CD4-positive, alpha-beta T cell (primary cell): ENCODE data around the gene CTDSP2. TPM values are rescaled to one million over a fixed set of nuclear protein-coding genes. Genes with fewer than 3 reads are reported as not detected.
A peak's percentile ranks its signal among the peaks of the same experiment; 100 is the strongest.

ENCODE experiments used
- ATAC-seq: fragments of 200-7000 bp; cut with Tn5 transposase; one replicate; pipeline ENCODE4 v1.10.0; 2022; ENCODE audit warnings: mild to moderate bottlenecking; ENCODE audit not compliant: poor library complexity
- CTCF ChIA-PET: fragments of 350-600 bp; sonication (Branson Sonifier 250); formaldehyde crosslinking; loops from one replicate; lab custom pipeline; 2021; ENCODE audit warnings: antibody characterized with exemption, inconsistent platforms; lab: Charles Lee
- POLR2A ChIA-PET: fragments of 350-600 bp; sonication (Branson Sonifier 250); formaldehyde crosslinking; loops from one replicate; lab custom pipeline; 2021; ENCODE audit warnings: antibody characterized with exemption, inconsistent platforms; lab: Charles Lee
- DNase-seq, 14 experiments: peaks; one replicate each; pipeline ENCODE4 v3.0.0-alpha.2; 2013 to 2020; ENCODE audit warnings: mixed read lengths in 2 of 14
- H3K27ac ChIP-seq, 2 donors: one replicate each; pipeline versions ENCODE4 v1.5.1 to v1.7.0; 2013; ENCODE audit warnings: low read length in 2 of 2, low read depth in 1 of 2, mild to moderate bottlenecking in 1 of 2
- H3K27me3 ChIP-seq, 2 experiments: 1 replicate in 1 of 2; 2 replicates in 1 of 2; pipeline versions ENCODE4 v1.6.1 to v1.7.0; 2013; ENCODE audit warnings: low read length in 2 of 2, control low read depth in 1 of 2, mild to moderate bottlenecking in 1 of 2, moderate library complexity in 1 of 2; ENCODE audit not compliant: insufficient read depth in 2 of 2, control insufficient read depth in 1 of 2
- H3K36me3 ChIP-seq: one replicate; pipeline ENCODE4 v1.6.1; 2013; ENCODE audit warnings: low read length, control low read depth; ENCODE audit not compliant: insufficient read depth
- H3K4me1 ChIP-seq: one replicate; pipeline ENCODE4 v1.6.1; 2013; ENCODE audit warnings: low read length, control low read depth; ENCODE audit not compliant: insufficient read depth
- H3K4me3 ChIP-seq: one replicate; pipeline ENCODE4 v1.5.1; 2013; ENCODE audit warnings: mild to moderate bottlenecking, low read length, moderate library complexity
- H3K9me3 ChIP-seq, 2 experiments: 1 replicate in 1 of 2; 2 replicates in 1 of 2; pipeline versions ENCODE4 v1.6.1 to v1.7.0; 2013; ENCODE audit warnings: low read length in 2 of 2, mild to moderate bottlenecking in 2 of 2, control low read depth in 1 of 2, moderate library complexity in 1 of 2; ENCODE audit not compliant: control insufficient read depth in 1 of 2, insufficient read depth in 1 of 2
- H3K27ac Mint-ChIP-seq: one replicate; pipeline ENCODE4 v1.8.0; 2020; ENCODE audit warnings: mixed read lengths
- H3K27me3 Mint-ChIP-seq: one replicate; pipeline ENCODE4 v1.8.0; 2021; ENCODE audit warnings: mixed read lengths
- H3K36me3 Mint-ChIP-seq: one replicate; pipeline ENCODE4 v1.8.0; 2021; ENCODE audit warnings: low read depth, mixed read lengths
- H3K4me1 Mint-ChIP-seq: one replicate; pipeline ENCODE4 v1.8.0; 2021; ENCODE audit warnings: low read depth, mixed read lengths
- H3K4me3 Mint-ChIP-seq: one replicate; pipeline ENCODE4 v1.8.0; 2020; ENCODE audit warnings: mild to moderate bottlenecking, mixed read lengths
- H3K9me3 Mint-ChIP-seq: one replicate; pipeline ENCODE4 v1.8.0; 2020; ENCODE audit warnings: mixed read lengths
- intact Hi-C, 2 experiments: fragments of 100-400 bp; cut with DNase I in 1 of 2; cut with micrococcal nuclease in 1 of 2; formaldehyde crosslinking; loops; one replicate each; pipeline versions ENCODE4 v1.15.1 to v1.9.0; 2023 to 2025; cut with DNase I, micrococcal nuclease
- total RNA-seq, 174 experiments: library from RNA in 2 of 174; stranded (reverse) in 2 of 174; gene quantifications; one replicate each; pipeline ENCODE4 v1.2.3 and lab custom pipeline; 2021 to 2026
- TF ChIP-seq, protein P1 (sequence below): fragments of 200-600 bp; IDR thresholded peaks from one replicate; pipeline ENCODE4 v1.8.0; 2022; ENCODE audit warnings: antibody characterized with exemption, mild to moderate bottlenecking

The CTDSP2 gene
- total RNA-seq, 2 experiments from 2014 or later, result 86.2 to 86.4 TPM

DNA sequence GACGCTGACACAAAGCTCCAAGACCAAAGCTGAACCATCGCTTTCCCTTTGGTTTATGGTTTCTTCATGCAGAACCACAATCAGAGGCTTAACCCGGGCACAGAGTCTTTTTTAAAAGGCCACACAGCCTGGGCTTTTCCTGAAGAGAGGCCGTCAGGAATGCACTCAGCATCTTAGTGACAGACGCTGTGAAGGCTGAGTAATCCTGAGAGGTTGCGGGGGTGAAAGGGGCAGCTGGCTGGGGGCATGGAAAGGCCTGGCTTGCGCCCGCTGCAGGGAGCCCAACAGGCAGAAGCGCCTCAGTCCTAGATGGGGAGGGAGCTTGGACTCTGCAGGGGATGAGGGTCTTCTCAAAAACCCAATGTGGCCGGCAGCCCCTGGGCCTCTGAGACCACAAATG, 13.6 kb downstream of the CTDSP2 start:
- ATAC-seq, result no peak
- no peak for DNase-seq
- ChIA-PET CTCF (interaction anchor here (0.6 to 1.9 kb wide), 5 partner anchors 10 to 72 kb away, joined by 3 to 11 read pairs (median 4); no protein-coding TSS in a partner anchor), POLR2A (interaction anchor here (1.0 to 2.2 kb wide), 5 partner anchors 10 to 88 kb away, joined by 3 to 10 read pairs (median 5); partner anchors contain the start of genes CTDSP2 and TSPAN31)
- peaks cover 87% of the 10 kb centered on the region for H3K4me1 Mint-ChIP-seq
- no peaks in the 10 kb centered on the region for H3K9me3 Mint-ChIP-seq
- H3K36me3 Mint-ChIP-seq, result peaks cover 28% of the 10 kb centered on the region
- Histone ChIP-seq H3K4me1 (peaks cover 90% of the 10 kb centered on the region), H3K27ac (peak overlapping the region; percentile 46 to 67), H3K4me3 (no peak overlapping the region), H3K9me3 (no peaks in the 10 kb centered on the region), H3K27me3 (no peaks in the 10 kb centered on the region), H3K36me3 (peaks cover 23% of the 10 kb centered on the region)
- H3K27ac Mint-ChIP-seq, result peak overlapping the region; percentile 92
- TF ChIP-seq, protein P1, sequence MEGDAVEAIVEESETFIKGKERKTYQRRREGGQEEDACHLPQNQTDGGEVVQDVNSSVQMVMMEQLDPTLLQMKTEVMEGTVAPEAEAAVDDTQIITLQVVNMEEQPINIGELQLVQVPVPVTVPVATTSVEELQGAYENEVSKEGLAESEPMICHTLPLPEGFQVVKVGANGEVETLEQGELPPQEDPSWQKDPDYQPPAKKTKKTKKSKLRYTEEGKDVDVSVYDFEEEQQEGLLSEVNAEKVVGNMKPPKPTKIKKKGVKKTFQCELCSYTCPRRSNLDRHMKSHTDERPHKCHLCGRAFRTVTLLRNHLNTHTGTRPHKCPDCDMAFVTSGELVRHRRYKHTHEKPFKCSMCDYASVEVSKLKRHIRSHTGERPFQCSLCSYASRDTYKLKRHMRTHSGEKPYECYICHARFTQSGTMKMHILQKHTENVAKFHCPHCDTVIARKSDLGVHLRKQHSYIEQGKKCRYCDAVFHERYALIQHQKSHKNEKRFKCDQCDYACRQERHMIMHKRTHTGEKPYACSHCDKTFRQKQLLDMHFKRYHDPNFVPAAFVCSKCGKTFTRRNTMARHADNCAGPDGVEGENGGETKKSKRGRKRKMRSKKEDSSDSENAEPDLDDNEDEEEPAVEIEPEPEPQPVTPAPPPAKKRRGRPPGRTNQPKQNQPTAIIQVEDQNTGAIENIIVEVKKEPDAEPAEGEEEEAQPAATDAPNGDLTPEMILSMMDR, result no peak
- intact Hi-C loops, result loop anchor here in 1 of 2 experiments (5.0 kb wide), 1 partner anchor 76 kb away; the partner anchor contains the start of gene MARCHF9
- H3K27me3 Mint-ChIP-seq, result no peaks in the 10 kb centered on the region
- H3K4me3 Mint-ChIP-seq, result peak overlapping the region; percentile 15

DNA sequence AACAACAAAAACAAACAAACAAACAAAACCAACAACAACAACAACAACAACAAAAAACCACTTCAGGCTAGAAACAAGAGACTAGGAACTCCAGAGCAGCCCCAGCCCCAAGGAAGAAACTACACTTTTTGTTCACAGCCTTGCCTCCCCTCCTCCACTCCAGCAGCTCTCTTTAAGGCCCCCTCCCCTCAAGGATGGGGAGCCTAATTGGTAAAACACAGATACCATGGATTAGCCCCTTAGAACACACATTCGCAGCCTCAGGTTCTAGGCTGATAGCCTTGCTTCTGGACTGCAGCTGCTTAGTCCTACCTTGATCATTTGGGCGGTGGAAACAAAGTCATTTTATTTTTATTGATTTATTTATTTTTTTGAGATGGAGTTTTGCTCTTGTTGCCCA, 16.1 kb downstream of the CTDSP2 start:
- peaks cover 46% of the 10 kb centered on the region for H3K36me3 ChIP-seq
- POLR2A ChIA-PET, result no interaction called here

GRCh38 chr12:57829025-57829777, 17.3 kb downstream of the CTDSP2 start:
- POLR2A ChIA-PET, result interaction anchor here (1.1 kb wide), 1 partner anchor 9 kb away, joined by 3 read pairs; no protein-coding TSS in a partner anchor
- ATAC-seq (no peak), DNase-seq (no peak)
- Histone ChIP-seq H3K27me3 (no peaks in the 10 kb centered on the region), H3K4me3 (no peak overlapping the region), H3K9me3 (no peaks in the 10 kb centered on the region), H3K27ac (no peak overlapping the region), H3K36me3 (peaks cover 58% of the 10 kb centered on the region), H3K4me1 (peaks cover 64% of the 10 kb centered on the region)
- CTCF ChIA-PET, result interaction anchor here (2.0 kb wide), 1 partner anchor 76 kb away, joined by 11 read pairs; no protein-coding TSS in a partner anchor
- Mint-ChIP-seq H3K27ac (peak overlapping the region; percentile 92), H3K27me3 (no peaks in the 10 kb centered on the region), H3K4me1 (peaks cover 51% of the 10 kb centered on the region), H3K4me3 (no peak overlapping the region), H3K36me3 (peaks cover 65% of the 10 kb centered on the region), H3K9me3 (no peaks in the 10 kb centered on the region)
- TF ChIP-seq, protein P1, result no peak
- intact Hi-C loops, result no loop called here

More for the DNA sequence above, 16.1 kb downstream of the CTDSP2 start:
- intact Hi-C loops, result loop anchor here in 1 of 2 experiments (5.0 kb wide), 1 partner anchor 73 kb away; the partner anchor contains the start of gene MARCHF9
- H3K27ac Mint-ChIP-seq, result peak overlapping the region; percentile 92
- no peak for ATAC-seq
- H3K36me3 Mint-ChIP-seq, result peaks cover 53% of the 10 kb centered on the region
- H3K27ac ChIP-seq, result no peak overlapping the region
- TF ChIP-seq, protein P1, result no peak
- DNase-seq, result no peak
- no peak overlapping the region for H3K4me3 ChIP-seq
- peaks cover 76% of the 10 kb centered on the region for H3K4me1 ChIP-seq
- no peaks in the 10 kb centered on the region for H3K27me3 ChIP-seq
- no peaks in the 10 kb centered on the region for H3K9me3 Mint-ChIP-seq
- H3K4me3 Mint-ChIP-seq, result no peak overlapping the region
- CTCF ChIA-PET, result interaction anchor here (1.3 to 2.0 kb wide), 2 partner anchors 74 to 75 kb away, joined by 3 to 11 read pairs; no protein-coding TSS in a partner anchor
- peaks cover 62% of the 10 kb centered on the region for H3K4me1 Mint-ChIP-seq
- H3K9me3 ChIP-seq, result no peaks in the 10 kb centered on the region
- H3K27me3 Mint-ChIP-seq, result no peaks in the 10 kb centered on the region
